ENCODE results near the gene SNX27. TPM values are rescaled to one million over a fixed set of nuclear protein-coding genes. Genes with fewer than 3 reads are reported as not detected.

SNX27 gene
- total and polyA plus RNA-seq, 3 donors from 2014 or later = 24.7 to 44.4 (median 42.8) TPM

DNA sequence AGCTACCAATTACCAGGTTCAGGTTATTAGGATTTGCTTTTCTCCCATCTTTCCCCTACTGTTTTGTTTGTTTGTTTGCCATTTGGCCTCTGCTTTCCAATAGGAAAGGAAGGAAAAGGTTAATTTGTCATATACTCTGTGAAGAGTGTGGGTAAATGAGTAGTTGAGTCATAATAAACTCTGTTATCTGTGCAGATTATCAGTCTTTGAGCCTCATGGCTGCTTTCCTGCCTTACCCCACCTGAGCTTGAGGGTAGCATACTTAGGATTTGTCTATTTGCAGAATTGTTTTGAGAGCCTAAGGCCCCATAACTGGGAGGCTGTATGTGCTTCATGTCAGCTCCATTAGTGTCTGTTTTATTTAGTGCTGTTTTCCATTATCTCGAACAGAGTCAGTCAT is 32.9 kb upstream of the SNX27 start:
- WGBS, 2 donors = 93 to 96% methylated on average over 1 of the region's 1 CpG
- Histone ChIP-seq H3K36me3 (ENCODE audit: low read depth, missing control alignments) (no peaks in the 10 kb centered on the region), H3K27ac (no peak overlapping the region), H3K27me3 (no peaks in the 10 kb centered on the region), H3K4me3 (no peak overlapping the region), H3K9me3 (no peaks in the 10 kb centered on the region), H3K4me1 (no peaks in the 10 kb centered on the region)
- TF ChIP-seq, protein P1, sequence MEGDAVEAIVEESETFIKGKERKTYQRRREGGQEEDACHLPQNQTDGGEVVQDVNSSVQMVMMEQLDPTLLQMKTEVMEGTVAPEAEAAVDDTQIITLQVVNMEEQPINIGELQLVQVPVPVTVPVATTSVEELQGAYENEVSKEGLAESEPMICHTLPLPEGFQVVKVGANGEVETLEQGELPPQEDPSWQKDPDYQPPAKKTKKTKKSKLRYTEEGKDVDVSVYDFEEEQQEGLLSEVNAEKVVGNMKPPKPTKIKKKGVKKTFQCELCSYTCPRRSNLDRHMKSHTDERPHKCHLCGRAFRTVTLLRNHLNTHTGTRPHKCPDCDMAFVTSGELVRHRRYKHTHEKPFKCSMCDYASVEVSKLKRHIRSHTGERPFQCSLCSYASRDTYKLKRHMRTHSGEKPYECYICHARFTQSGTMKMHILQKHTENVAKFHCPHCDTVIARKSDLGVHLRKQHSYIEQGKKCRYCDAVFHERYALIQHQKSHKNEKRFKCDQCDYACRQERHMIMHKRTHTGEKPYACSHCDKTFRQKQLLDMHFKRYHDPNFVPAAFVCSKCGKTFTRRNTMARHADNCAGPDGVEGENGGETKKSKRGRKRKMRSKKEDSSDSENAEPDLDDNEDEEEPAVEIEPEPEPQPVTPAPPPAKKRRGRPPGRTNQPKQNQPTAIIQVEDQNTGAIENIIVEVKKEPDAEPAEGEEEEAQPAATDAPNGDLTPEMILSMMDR (IDR thresholded peaks at IDR 0.05) = no peak
- no peak for TF ChIP-seq POLR2A (IDR thresholded peaks at IDR 0.05)
- intact Hi-C loops (cut with DNase I; ENCODE audit: low total_unique reads) = no loop called here
- no peak for DNase-seq

DNA sequence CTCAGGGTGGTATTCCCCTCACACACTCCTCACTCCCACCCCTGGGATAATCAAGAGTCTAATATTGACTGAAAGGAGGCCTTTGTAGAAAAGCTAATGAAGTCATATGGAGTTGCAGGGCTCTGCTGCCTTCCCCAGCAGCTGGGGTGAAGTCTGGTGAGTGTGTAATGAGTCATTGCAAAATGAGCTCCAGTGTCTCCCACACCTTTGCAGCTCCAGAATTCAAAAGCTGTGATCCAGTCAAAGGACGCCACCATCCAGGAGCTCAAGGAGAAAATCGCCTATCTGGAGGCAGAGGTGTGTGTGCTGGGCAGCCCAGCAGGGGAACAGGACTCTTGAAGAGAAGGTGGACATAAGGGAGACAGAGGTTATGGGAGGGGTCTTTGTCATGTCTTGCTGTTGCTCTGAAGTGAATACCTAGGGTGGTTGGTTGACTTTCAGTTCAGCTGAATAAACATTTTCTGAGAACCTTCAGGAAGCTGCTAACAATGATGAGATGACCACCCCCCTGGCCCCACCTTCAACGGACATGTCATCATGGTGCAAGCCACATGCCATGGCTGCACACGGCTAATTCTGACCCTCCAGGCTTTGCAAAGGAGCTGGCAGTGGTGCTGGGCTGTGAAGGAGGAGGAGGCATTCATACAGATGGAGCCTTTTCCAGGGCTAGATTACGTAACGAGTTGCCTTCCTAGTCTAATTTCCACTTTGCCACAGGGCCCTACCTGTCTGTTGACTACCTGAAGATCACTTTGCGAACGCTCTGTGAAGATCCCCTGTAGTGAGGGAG is 32.2 kb upstream of the SNX27 start:
- peaks cover 4% of the 10 kb centered on the region for H3K4me1 ChIP-seq
- H3K27me3 ChIP-seq = no peaks in the 10 kb centered on the region
- no peak for TF ChIP-seq POLR2A (IDR thresholded peaks at IDR 0.05)
- TF ChIP-seq, protein P1 (IDR thresholded peaks at IDR 0.05) = no peak
- no peaks in the 10 kb centered on the region for H3K36me3 ChIP-seq (ENCODE audit: low read depth, missing control alignments)
- intact Hi-C loops (cut with DNase I; ENCODE audit: low total_unique reads) = no loop called here
- no peaks in the 10 kb centered on the region for H3K9me3 ChIP-seq
- no peak for DNase-seq
- H3K27ac ChIP-seq = no peak overlapping the region
- 71 to 80% methylated on average over 8 of the region's 8 CpGs for WGBS, 2 donors
- no peak overlapping the region for H3K4me3 ChIP-seq

DNA sequence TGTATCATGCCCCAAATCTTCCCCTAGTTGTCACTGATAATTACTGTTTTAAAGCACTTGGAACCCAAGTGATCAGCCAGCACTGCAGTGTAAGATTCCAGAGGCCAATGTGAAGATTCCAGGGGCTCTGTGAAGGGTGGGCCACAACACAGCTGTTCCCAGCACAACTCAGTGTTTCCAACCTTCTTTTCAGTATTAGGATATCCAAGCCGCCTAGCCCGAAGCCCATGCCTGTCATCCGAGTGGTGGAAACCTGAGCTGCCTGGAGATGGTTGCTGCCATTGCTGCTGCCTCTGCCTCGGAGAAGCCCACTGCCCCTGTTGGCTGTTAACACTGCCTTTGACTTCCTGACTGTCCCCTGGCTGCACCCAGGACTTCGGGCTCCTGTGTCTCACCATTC is 30.4 kb upstream of the SNX27 start:
- Histone ChIP-seq H3K27me3 (no peaks in the 10 kb centered on the region), H3K4me3 (no peak overlapping the region), H3K36me3 (ENCODE audit: low read depth, missing control alignments) (no peaks in the 10 kb centered on the region), H3K27ac (no peak overlapping the region), H3K9me3 (no peaks in the 10 kb centered on the region), H3K4me1 (peaks cover 11% of the 10 kb centered on the region)
- intact Hi-C loops (cut with DNase I; ENCODE audit: low total_unique reads) = no loop called here
- WGBS, 2 donors = 69 to 75% methylated on average over 5 of the region's 5 CpGs
- TF ChIP-seq, protein P1 (IDR thresholded peaks at IDR 0.05) = no peak
- TF ChIP-seq POLR2A (IDR thresholded peaks at IDR 0.05) = no peak
- no peak for DNase-seq

GRCh38 chr1:151581921-151582320 is 29.9 kb upstream of the SNX27 start:
- intact Hi-C loops (cut with DNase I; ENCODE audit: low total_unique reads) = no loop called here
- Histone ChIP-seq H3K4me3 (no peak overlapping the region), H3K4me1 (peaks cover 11% of the 10 kb centered on the region), H3K9me3 (no peaks in the 10 kb centered on the region), H3K27ac (no peak overlapping the region), H3K36me3 (ENCODE audit: low read depth, missing control alignments) (no peaks in the 10 kb centered on the region), H3K27me3 (no peaks in the 10 kb centered on the region)
- DNase-seq = no peak
- TF ChIP-seq, protein P1 (IDR thresholded peaks at IDR 0.05) = no peak
- no peak for TF ChIP-seq POLR2A (IDR thresholded peaks at IDR 0.05)
- 56 to 61% methylated on average over 1 of the region's 1 CpG for WGBS, 2 donors

- TF ChIP-seq, protein P1 (IDR thresholded peaks at IDR 0.05) = no peak
- no peak for TF ChIP-seq POLR2A (IDR thresholded peaks at IDR 0.05)
- no peak for DNase-seq
- Histone ChIP-seq H3K36me3 (ENCODE audit: low read depth, missing control alignments) (no peaks in the 10 kb centered on the region), H3K4me1 (peaks cover 11% of the 10 kb centered on the region), H3K9me3 (no peaks in the 10 kb centered on the region), H3K27me3 (no peaks in the 10 kb centered on the region), H3K27ac (no peak overlapping the region), H3K4me3 (no peak overlapping the region)
- intact Hi-C loops (cut with DNase I; ENCODE audit: low total_unique reads) = no loop called here
- 43 to 50% methylated on average over 2 of the region's 2 CpGs for WGBS, 2 donors
Observed at GRCh38 chr1:151583796-151584195, 28.1 kb upstream of the SNX27 start.

Data from testis (tissue), 3 donors.